ENCODE measurements around the gene CDHR1.

Gene CDHR1

DNA sequence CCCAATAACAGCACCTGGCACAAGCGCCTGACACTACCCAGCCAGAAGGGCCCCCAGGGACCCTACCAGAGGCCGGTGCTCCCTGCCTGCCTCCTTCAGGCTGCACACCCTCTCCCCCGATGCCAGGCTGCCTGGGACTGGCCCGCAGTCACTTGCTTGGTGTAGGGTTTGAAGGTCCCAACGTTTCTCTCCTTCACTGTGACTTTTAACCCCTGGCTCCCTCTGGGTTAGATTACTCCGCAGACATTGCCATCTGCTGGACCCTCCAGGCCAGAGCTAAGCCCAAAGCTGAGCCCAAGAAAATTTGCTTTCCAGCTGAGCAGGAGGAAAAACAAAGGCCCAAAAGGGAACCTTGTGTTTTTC is 6.9 kb downstream of the CDHR1 start:
- no peak for DNase-seq

DNA sequence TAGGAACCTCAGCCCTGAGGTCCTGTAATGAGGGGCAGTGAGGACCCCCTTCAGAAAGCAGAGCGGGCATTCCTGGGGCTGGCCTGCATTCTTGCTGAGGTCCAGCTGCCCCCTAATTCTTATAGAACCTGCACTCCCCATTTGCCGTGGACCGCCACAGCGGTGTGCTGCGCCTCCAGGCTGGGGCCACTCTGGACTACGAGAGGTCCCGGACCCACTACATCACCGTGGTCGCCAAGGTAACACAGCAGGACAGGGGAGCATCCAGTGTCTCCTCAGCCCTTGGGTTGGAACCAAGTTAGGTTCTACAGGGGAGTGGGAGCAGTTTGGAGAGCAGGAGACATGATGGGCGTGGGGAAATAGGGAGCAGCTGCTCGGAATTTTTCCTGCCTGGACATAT is 7.3 kb downstream of the CDHR1 start:
- DNase-seq, result no peak

DNA sequence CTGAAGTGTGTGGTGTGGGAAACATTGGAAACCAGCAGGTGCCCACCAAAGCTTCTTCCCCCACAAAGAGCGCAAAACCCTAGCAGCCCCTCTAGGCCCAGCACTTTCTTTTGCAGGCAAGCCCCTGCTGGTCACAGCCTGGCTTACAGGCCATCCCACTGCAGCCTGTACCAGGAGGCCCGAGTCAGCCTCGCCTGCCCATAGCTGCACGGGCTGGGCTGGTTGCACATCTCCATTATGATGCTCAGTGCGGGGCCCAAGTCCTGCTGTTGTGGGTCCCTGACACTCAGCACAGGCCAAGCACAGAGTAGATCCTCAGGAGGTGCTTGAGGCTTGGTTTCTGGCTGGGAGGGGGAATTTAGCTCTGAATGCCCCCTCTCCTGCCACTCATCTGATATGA is 8.0 kb downstream of the CDHR1 start:
- no peak for DNase-seq

DNA sequence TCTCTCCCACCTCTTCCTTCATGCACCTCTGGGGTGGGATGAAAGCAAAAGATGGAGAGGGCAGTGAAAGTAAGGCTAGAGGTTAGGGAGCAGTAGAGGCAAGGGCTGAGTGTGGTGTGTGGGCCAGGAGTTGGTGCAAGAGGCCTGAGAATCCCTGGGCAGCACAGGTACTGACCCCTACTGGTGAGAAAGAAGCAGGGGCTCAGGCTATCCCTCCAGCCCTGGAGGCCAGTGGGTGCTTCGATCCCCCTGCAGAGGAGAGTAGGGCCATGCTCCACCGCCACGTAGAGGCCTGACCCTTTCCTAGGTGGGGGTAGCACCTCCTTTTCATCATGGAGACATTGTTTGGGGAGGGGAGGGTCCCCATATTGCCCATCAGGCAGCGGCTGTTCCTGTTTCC is 9.8 kb downstream of the CDHR1 start:
- no peak for DNase-seq

DNA sequence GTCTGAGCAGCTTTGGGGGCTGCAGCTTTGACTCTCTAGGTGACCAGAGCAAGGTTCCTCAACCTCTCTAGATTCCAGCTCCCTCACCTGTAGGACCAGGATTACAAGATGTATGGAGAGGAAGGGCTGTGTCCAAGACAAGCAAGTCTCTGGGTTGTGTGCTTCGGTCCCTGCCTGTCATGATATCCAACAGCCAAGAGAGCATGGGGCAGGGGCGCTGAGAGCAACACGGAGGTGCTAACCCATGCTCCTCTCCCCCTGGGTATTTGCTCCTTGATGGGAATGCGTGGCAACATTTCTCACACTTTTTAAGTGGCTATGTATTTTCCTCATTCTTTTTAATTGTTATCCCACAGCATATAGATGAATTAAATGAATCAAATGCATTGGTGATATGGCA is 10.3 kb downstream of the CDHR1 start:
- DNase-seq, result no peak

DNA sequence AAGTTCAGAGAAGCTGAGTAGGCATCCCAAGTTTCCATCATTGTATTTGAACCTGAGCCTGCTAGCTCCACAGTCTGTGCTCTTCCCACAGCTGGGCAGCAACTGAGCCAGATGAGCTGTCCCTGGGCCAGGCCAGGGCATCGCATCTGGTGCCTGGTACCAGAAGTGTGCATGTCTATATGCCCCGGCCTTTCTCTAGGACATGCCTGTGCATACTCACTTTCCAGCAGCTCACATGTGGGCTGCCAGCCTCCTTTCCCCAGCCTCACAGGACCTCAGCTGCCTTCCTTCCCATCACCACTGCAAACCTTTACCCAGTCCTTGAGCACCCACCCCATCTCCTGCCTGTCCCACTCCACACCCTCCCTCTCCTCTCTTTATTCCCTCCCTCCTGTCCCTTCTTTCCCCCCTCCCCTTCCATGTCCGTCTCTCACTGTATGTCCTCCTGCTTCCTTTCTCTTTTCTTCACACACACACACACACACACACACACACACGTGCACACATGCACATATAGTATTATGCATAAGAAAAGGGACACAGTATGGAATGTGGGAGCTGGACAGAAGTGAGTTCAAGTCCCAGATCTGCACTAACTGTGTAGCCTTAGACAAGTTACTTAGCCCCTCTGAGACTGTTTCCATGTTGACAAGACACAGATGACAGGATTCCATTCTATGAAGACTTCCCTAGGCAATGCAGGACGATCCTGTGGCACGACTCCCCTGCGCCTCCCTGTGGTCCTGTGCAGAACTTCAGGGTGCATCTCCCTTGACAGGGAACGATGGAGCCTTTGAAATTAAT is 10.9 kb downstream of the CDHR1 start:
- DNase-seq, result peak; percentile 18

DNA sequence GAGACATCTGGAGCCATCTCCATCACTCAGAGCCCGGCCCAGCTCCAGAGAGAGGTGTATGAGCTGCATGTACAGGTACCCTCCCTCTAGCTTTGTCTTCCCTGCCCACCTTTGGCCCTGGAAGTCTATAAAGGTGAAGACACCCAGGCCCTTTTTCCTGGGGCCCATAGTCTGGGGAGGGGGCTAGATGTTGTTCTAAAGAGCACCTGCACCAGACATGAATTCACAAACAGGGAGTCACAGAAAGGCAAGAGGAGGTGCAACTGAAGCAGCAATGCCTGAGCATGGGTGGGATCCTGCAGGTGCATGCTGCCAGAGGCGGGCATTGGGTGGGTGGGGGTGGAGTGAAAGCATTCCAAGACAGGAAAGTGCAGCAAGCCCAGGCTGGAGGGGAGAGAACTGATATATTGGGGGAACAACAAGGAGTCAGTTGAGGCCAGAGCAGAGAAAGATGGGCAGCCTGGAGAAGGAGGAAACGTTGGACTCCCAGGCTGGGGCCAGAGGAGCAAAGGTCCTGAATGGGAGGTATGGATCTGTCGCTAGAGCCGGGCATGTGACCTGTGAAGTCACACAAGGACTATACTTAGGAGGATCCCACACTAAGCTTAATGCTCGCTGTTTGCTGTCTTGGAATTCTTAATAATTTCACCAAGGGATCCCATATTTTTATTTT is 11.7 kb downstream of the CDHR1 start:
- no peak for DNase-seq

DNA sequence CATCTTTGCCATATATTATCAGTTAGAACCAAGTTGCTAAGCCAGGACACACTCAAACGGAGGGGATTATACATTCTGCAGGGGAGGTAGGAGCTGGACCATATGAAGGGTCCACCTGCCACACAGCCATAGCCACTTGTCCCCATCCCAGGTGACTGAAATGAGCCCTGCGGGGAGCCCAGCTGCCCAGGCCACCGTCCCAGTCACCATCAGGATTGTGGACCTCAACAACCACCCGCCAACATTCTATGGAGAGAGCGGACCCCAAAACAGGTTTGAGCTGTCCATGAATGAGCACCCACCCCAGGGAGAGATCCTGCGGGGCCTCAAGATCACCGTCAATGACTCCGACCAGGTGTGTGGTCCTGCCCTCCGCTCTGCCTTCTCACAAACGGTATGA is 13.7 kb downstream of the CDHR1 start:
- DNase-seq, result no peak

DNA sequence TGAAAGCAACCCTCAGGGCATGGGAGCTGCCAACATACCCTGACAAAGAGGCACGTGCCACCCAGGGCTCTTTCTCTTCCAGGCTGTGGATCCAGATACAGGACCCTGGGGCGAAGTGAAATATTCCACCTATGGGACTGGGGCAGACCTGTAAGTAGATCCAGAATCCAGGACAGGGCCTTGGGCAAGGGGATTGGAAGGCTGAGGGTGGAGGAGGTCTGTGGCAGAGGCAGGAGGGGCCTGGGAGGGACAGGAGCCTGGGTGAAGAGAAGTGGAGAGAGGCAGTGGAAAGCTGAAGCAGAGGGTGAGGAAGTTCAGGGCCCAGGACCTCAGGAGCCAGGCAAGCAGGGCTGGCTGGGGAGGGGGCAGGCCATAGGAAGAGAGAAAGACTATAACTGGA is 17.2 kb downstream of the CDHR1 start:
- DNase-seq, result no peak

DNA sequence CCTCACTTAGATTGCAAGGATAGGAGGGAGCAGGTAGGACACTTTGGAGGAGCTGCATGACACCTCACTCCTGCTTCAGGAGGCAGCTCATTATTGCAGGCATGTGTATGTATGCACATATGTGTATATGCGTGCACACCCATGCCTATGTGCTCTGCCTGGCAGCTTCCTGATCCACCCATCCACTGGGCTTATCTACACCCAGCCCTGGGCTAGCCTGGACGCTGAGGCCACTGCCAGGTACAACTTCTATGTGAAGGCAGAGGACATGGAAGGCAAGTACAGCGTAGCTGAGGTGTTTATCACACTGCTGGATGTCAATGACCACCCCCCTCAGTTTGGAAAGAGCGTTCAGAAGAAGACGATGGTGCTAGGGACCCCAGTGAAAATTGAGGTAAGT is 17.7 kb downstream of the CDHR1 start:
- no peak for DNase-seq

DNA sequence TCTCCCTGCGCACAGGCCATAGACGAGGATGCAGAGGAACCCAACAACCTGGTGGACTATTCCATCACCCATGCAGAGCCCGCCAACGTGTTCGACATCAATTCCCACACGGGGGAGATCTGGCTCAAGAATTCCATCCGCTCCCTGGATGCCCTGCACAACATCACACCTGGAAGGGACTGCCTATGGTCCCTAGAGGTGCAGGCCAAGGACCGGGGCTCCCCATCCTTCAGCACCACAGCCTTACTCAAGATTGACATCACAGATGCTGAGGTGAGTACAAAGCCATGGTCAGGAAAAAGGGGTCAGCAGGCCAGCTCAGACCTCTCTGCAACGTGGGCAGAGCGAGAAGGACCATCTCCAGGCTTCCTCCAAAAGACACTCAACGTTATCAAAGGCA is 18.7 kb downstream of the CDHR1 start:
- DNase-seq, result no peak

DNA sequence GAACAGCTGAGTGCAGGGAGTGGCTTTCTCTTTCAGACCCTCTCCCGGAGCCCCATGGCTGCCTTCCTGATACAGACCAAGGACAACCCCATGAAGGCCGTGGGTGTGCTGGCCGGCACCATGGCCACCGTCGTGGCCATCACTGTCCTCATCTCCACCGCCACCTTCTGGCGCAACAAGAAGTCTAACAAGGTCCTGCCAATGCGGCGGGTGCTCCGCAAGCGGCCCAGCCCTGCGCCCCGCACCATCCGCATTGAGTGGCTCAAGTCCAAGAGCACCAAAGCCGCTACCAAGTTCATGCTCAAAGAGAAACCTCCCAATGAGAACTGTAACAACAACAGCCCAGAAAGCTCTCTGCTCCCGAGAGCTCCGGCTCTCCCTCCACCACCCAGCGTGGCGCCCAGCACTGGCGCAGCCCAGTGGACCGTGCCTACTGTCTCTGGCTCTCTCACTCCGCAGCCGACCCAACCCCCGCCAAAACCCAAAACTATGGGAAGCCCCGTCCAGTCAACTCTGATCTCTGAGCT is 19.8 kb downstream of the CDHR1 start:
- DNase-seq, result no peak

DNA sequence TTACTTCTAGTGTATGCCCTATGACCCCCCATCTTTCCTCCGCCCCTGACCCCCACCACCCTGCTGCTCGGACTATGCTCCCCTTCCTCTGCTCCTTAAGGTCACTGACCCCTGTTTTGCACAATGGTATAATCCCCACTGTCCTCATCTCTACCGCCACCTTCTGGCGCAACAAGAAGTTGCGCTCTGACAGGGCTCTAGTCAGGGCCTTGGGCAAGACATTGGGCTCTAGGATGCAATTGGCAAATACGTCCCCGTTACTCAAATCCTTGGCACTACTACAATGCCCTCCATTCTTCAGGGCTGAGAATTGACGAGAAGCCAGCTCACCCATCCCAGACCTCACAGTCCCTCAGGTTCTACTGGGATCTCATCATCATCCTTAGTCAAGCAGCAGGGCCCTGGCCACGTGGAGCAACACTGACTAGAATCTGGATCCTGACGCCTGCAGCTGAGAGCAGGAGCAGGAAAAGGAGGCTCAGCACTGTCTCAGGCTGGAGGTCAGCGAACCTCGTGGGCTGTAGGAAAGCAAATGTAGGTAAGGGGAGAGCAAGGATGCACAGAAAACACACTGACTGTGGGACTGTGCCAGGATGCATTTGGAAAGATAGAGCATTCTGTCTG is 20.4 kb downstream of the CDHR1 start:
- DNase-seq, result no peak

DNA sequence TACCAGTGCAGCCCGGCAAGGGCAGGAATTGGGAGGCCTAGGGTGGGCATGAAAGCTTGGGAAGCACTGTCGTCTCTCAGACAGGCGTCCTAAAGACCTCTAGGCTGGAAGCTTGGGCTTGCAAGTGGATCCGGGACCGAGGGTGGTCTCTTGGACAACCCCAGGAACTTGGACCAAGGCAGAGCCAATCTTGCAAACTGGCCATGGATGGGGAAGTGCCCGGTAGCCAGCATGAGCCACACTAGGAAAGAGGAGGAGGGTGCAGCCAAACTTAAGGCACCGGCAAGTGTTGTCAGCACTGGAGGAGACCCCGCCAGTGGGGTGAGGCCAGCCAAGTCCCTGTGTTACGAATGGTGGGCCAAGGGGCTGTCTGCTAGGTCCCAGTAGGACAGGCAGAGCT is 22.5 kb downstream of the CDHR1 start:
- DNase-seq, result no peak

DNA sequence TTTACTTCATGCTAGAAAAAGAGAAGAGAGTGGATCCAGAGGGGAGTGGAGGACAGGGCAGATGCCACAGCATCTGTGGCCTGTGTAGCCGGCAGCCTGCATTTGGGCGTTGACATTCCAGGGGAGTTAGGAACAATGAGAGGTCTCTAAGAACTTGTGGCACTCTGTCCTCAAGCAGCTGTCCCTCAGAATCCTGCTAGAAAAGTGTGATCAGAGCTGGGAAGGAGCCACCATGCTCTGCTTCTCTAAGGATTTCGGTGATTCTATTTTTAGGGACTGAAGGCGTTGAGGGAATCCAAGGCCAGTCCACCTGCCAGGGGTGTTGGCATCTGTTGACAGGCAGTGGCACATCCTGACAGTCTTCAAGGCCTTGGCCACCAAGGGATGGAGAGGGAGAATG is 23.4 kb downstream of the CDHR1 start:
- DNase-seq, result no peak

DNA sequence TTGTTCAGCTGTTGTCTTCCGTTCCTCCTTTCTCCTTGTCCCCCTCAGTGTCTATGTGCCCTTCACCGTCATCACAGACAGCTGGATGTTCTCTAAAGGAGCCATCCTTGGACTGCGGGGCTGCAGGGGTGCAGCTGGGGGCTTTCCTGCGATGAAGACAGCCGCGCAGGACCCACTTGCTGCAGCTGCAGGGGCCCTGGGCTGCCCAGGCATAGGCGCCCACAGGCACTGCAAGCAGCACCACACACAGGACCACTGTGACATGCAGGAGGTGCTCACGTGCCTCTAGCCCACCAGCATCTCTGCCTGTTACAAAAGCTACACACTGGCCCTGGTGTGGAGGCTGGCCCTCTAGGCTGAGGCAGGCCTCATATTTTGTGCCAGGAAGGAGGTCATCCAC is 27.6 kb downstream of the CDHR1 start:
- DNase-seq, result no peak

DNA sequence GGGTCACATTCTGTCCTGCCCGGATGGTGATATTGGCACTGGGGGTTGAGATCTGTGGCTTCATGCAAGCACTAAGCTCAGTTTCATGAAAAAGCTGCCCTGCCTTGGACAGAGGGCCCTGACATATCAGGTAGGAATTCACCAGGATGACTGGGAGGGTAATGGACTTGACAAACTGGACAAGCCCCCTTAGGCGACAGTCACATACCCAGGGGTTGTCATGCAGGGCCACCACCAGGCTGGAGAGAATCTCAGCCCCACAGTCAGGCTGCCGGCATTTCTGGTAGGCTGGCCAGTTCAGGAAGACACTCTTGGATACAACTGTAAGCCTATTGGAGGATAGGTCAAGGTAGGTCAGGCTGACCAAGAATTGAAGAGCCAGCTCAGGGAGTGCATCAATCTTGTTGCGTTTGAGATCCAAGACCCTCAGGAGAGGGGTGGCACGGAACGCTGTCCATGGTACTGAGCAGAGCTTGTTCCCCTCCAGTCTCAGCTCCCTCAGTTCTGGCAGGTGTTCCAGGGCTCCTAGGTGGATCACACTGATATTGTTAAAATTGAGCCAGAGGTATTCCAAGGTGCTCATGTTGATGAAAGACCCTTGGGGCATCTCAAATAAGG is 30.2 kb downstream of the CDHR1 start:
- DNase-seq, result no peak

DNA sequence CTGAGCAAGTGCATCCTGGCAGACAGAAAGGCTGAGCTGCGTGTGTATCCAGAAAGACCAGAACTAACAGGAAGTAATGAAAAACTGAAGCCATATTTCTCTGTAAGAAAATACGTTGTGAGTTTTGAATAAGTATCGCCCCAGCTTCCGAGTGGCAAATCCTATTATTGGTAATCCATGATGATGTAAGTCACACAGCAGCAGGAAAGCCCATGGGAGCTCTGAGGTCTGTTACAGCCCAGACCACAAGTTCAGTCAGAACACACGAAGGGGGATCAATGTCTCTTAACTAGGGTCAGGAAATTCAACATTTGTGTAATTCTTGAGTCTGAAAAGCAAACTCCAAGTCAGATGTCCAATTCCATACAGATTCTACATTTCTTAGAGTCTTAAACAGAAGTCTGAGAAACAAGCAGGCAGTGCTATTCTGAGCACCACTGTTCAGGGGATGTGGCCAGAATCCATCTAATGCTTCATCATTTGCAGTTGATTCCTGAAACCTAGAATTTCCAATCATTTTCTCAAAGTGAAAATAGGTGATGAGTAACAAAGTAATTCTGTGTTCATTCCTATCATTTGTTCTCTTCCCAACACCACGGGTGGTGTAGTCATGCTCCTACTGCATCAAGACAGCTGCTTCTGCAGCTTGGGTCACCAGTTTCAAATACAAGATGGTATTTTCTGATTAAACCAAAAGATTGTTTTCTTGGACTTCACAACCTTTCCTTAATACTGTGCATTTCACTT is 31.3 kb downstream of the CDHR1 start, which contains the start of gene LRIT2:
Gene LRIT2, minus strand, starts transcription at position 118 of the 747 bp plus-strand sequence. Its CDS starts 24 bp downstream, at position 94.
- no peak for DNase-seq

DNA sequence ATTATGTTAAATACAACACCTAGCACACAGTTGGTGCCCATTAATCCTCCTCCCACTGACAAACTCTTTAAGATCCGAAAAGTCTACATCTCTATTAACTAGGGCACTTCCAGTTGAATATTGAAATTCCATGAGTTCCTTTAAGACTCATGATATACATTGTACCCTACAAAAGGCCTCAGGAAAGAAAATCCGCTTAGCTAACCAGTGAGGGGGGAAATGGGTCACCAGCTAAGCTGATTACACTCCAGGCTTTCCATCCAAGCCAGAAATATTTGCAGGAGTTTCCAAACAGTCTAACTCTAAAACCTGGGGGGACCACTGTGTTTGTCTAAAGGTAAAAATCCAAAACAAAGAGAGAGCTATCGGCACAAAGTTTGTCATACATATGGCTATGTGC is 32.3 kb downstream of the CDHR1 start:
- no peak for DNase-seq

DNA sequence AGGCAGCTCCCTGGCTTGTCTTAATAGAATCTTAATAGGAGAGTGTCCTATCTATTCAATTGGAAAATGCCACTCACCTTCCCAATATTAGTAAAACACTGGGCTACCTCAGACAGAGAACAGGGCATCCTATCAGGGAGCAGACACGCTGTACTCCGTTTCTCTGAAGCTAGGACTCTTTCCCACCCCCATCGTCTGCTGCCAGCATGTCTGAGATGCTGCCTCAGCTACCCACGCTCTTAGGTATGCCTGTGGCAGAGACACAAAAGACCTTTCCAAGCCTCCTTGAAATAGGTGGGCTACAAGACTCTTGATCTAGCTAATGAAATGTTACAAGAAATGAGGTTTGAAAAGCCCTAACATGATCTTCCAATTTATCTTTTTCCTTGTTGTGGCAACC is 33.5 kb downstream of the CDHR1 start:
- no peak for DNase-seq

DNA sequence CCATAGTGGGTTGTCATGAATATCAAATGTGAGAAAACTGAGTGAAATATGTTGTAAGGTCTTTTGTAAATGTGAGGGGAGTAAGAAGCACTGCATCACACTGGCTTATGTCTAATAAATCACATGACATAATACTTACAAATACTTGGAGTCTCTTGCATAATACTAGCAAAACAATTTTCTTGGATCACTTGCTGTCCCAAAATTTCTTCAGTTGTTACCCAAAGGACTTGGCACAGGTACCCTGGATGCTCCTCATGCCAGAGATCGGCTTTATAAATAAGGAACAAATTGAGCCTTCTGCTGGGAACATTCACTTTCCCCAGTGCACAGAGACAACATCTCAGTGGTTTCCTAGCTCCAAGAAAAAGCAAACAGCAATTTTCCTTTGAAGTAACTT is 36.0 kb downstream of the CDHR1 start:
- DNase-seq, result no peak

DNA sequence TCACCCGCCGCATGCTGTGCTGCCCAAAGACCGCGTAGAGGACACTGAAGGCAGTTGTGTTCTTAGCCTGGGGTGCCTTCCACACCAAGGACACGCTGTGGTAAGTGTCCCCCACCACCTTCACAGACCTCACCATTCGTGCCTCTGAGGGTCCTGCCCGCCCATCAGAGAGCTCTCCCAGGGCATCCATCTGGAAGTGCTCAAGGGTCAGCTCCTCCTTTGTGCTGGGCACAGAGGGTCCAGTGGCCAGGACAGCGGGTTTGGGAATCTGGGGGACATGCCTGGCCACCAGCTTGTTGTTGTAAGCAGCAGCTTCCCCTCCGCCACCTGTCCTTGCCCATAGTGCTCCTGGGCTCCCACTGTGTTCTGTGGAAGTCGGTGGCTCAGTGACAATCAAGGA is 38.0 kb downstream of the CDHR1 start:
- no peak for DNase-seq

DNA sequence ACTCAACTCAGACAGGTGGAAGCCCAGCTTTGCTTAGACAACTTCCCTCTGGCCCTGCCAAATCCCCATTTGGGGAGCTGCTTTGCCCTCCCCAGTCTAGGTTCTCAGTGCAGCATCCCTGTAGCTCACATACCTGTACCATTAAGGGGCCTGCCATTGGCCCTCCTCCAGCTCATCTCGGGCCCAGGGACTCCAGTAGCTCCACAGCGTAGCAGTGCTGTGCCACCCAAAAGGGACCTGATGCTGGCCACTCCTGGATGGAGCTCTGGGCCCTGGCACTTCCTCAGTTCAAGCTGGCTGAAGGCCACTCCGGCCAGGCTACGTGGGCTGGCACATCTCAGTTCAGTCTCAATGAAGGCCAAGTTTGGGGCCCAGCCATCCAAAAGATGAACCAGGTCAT is 39.6 kb downstream of the CDHR1 start:
- DNase-seq, result no peak
